Neural cell (in vitro differentiated cells): ENCODE measurements around the gene AFF1. TPM values are rescaled to one million over a fixed set of nuclear protein-coding genes. Genes with fewer than 3 reads are reported as not detected.

ENCODE experiments used
- H2AFZ ChIP-seq: fragments of 200-600, 300-800 bp; sonication (generic), shearing (Covaris generic); 2 replicates; pipeline ENCODE4 v1.6.0; 2014; ENCODE audit warnings: low read depth, mild to moderate bottlenecking, antibody characterized with exemption, low read length, moderate library complexity
- H3F3A ChIP-seq: fragments of 200-600 bp; shearing (Covaris generic); 2 replicates; pipeline ENCODE4 v1.6.1; 2016; ENCODE audit warnings: mild to moderate bottlenecking, moderate library complexity, mixed read lengths, antibody characterized with exemption, low read length; ENCODE audit not compliant: insufficient read depth, poor library complexity, severe bottlenecking
- H3K27ac ChIP-seq: fragments of 200-600, 300-800 bp; sonication (generic), shearing (Covaris generic); 2 replicates; pipeline ENCODE4 v1.5.1; 2014; ENCODE audit warnings: mild to moderate bottlenecking, low read length, moderate library complexity
- H3K27me3 ChIP-seq: fragments of 300-800, 200-600 bp; sonication (generic), shearing (Covaris generic); 2 replicates; pipeline ENCODE4 v1.6.0; 2014; ENCODE audit warnings: mild to moderate bottlenecking, low read depth, low read length, moderate library complexity; ENCODE audit not compliant: insufficient read depth
- H3K36me3 ChIP-seq: fragments of 300-800, 200-600 bp; sonication (generic), shearing (Covaris generic); 2 replicates; pipeline ENCODE4 v1.5.1; 2014; ENCODE audit warnings: mild to moderate bottlenecking, antibody characterized with exemption, low read length, moderate library complexity; ENCODE audit not compliant: insufficient read depth
- H3K4me2 ChIP-seq: fragments of 300-800, 200-600 bp; sonication (generic), shearing (Covaris generic); 2 replicates; pipeline ENCODE4 v1.6.0; 2014; ENCODE audit warnings: mild to moderate bottlenecking, low read length
- H3K4me3 ChIP-seq: fragments of 300-800, 200-600 bp; sonication (generic), shearing (Covaris generic); 2 replicates; pipeline ENCODE4 v1.5.1; 2014; ENCODE audit warnings: mild to moderate bottlenecking, low read length, moderate library complexity
- H3K79me2 ChIP-seq: fragments of 200-600 bp; shearing (Covaris generic); replicated peaks from 2 replicates; pipeline ENCODE4 v1.6.0; 2014; ENCODE audit warnings: mild to moderate bottlenecking, low read length, moderate library complexity; ENCODE audit not compliant: insufficient read depth
- H3K9ac ChIP-seq: fragments of 300-800, 200-600 bp; sonication (generic), shearing (Covaris generic); 2 replicates; pipeline ENCODE4 v1.6.1; 2016; ENCODE audit warnings: mild to moderate bottlenecking, low read length, mixed read lengths
- H3K9me2 ChIP-seq: fragments of 200-600 bp; shearing (Covaris generic); 2 replicates; pipeline ENCODE4 v1.6.1; 2016; ENCODE audit warnings: mild to moderate bottlenecking, low read length, mixed read lengths; ENCODE audit not compliant: insufficient read depth
- H3K9me3 ChIP-seq: fragments of 200-600, 300-800 bp; sonication (generic), shearing (Covaris generic); 2 replicates; pipeline ENCODE4 v1.6.1; 2016; ENCODE audit warnings: mild to moderate bottlenecking, mixed run types, low read length, moderate library complexity, mixed read lengths
- H4K20me1 ChIP-seq: fragments of 200-600 bp; shearing (Covaris generic); 2 replicates; pipeline ENCODE4 v1.6.1; 2016; ENCODE audit warnings: mild to moderate bottlenecking, mixed run types; ENCODE audit not compliant: insufficient read depth
- EP300 ChIP-seq: fragments of 450-650 bp; conservative IDR thresholded peaks from 2 replicates; pipeline ENCODE4 v1.6.1; 2014; ENCODE audit warnings: antibody characterized with exemption, mild to moderate bottlenecking, moderate library complexity; ENCODE audit not compliant: poor library complexity, severe bottlenecking
- EZH2 ChIP-seq: fragments of 200-600, 300-800 bp; shearing (Covaris generic), sonication (generic); IDR thresholded peaks from 2 replicates; pipeline ENCODE4 v1.6.1; 2014; ENCODE audit warnings: antibody characterized with exemption, low read length, borderline replicate concordance, mild to moderate bottlenecking; ENCODE audit not compliant: insufficient read depth, poor library complexity, severe bottlenecking
- MXI1 ChIP-seq: fragments of 450-650 bp; conservative IDR thresholded peaks from 2 replicates; pipeline ENCODE4 v1.6.1; 2014; ENCODE audit warnings: antibody characterized with exemption, mild to moderate bottlenecking; ENCODE audit not compliant: poor library complexity, severe bottlenecking
- POLR2AphosphoS5 ChIP-seq: IDR thresholded peaks from 2 replicates; pipeline ENCODE4 v1.6.1; 2012
- RAD21 ChIP-seq: fragments of 450-650 bp; conservative IDR thresholded peaks from 2 replicates; pipeline ENCODE4 v1.6.1; 2014; ENCODE audit warnings: antibody characterized with exemption, mild to moderate bottlenecking, moderate library complexity
- SMC3 ChIP-seq: fragments of 450-650 bp; conservative IDR thresholded peaks from 2 replicates; pipeline ENCODE4 v1.6.1; 2014; ENCODE audit warnings: antibody characterized with exemption, mild to moderate bottlenecking, moderate library complexity; ENCODE audit not compliant: poor library complexity
- TAF1 ChIP-seq: IDR thresholded peaks from 2 replicates; pipeline ENCODE4 v1.6.1; 2012; ENCODE audit warnings: low read depth
- polyA plus RNA-seq: library from polyadenylated mRNA; depleted of rRNA; stranded (reverse); fragments of >200 nt; gene quantifications from 2 replicates; pipeline ENCODE4 v1.2.3, GENCODE V29; 2014
- TF ChIP-seq, protein P1 (sequence below): fragments of 450-650 bp; IDR thresholded peaks from 2 replicates; pipeline ENCODE4 v1.5.1; 2014; ENCODE audit warnings: antibody characterized with exemption, mild to moderate bottlenecking, moderate library complexity; ENCODE audit not compliant: poor library complexity, severe bottlenecking
- TF ChIP-seq, protein P2 (sequence below): IDR thresholded peaks from 2 replicates; pipeline ENCODE4 v1.6.1; 2012; ENCODE audit warnings: borderline replicate concordance

AFF1 gene
- polyA plus RNA-seq, 1 donor from 2014 or later: 0.63 TPM

- H3F3A ChIP-seq: no peaks in the 10 kb centered on the region
- TF ChIP-seq TAF1: no peak
- no peak for TF ChIP-seq MXI1
- H3K4me3 ChIP-seq: no peak overlapping the region
- no peak overlapping the region for H3K27ac ChIP-seq
- no peaks in the 10 kb centered on the region for H3K9me3 ChIP-seq
- H2AFZ ChIP-seq: no peak overlapping the region
- no peak overlapping the region for H3K9ac ChIP-seq
- no peaks in the 10 kb centered on the region for H4K20me1 ChIP-seq
- no peaks in the 10 kb centered on the region for H3K36me3 ChIP-seq
- H3K9me2 ChIP-seq: no peaks in the 10 kb centered on the region
- H3K4me2 ChIP-seq: no peak overlapping the region
- no peaks in the 10 kb centered on the region for H3K27me3 ChIP-seq
- H3K79me2 ChIP-seq: peaks cover 3% of the 10 kb centered on the region
These were observed 117.8 kb downstream of the AFF1 start for GRCh38 chr4:87052615-87053014.

DNA sequence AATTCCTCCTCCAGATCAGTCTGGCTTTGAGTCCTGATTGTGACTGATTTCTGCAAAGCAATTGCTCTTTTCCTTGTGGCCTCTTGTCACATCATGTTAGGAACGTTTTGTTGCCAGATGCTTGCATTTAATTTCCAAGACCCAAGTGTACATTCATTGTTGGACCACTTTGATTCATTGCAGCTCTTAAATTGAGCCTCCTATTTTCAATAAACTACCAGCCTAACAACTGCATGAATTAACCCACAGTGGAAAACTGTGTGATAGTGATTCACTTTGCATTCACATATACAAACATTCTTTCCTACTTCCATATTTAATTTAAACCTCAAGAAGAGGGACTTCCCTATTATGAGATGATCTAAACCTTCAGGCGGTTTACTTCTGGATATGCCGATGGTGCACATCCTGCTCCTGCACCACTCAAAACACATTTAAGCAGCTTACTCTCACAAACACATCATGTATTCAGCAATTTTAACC is 118.4 kb downstream of the AFF1 start:
- Histone ChIP-seq H3K36me3 (no peaks in the 10 kb centered on the region), H3K27me3 (no peaks in the 10 kb centered on the region), H3K79me2 (peaks cover 3% of the 10 kb centered on the region), H3K9me3 (no peaks in the 10 kb centered on the region), H4K20me1 (no peaks in the 10 kb centered on the region), H3K9me2 (no peaks in the 10 kb centered on the region), H2AFZ (no peak overlapping the region), H3F3A (no peaks in the 10 kb centered on the region), H3K4me2 (no peak overlapping the region), H3K4me3 (no peak overlapping the region), H3K9ac (no peak overlapping the region), H3K27ac (no peak overlapping the region)
- no peak for TF ChIP-seq MXI1
- TF ChIP-seq EZH2: no peak
- TF ChIP-seq TAF1: no peak
- TF ChIP-seq EP300: no peak
- TF ChIP-seq POLR2AphosphoS5: no peak
- TF ChIP-seq SMC3: no peak

DNA sequence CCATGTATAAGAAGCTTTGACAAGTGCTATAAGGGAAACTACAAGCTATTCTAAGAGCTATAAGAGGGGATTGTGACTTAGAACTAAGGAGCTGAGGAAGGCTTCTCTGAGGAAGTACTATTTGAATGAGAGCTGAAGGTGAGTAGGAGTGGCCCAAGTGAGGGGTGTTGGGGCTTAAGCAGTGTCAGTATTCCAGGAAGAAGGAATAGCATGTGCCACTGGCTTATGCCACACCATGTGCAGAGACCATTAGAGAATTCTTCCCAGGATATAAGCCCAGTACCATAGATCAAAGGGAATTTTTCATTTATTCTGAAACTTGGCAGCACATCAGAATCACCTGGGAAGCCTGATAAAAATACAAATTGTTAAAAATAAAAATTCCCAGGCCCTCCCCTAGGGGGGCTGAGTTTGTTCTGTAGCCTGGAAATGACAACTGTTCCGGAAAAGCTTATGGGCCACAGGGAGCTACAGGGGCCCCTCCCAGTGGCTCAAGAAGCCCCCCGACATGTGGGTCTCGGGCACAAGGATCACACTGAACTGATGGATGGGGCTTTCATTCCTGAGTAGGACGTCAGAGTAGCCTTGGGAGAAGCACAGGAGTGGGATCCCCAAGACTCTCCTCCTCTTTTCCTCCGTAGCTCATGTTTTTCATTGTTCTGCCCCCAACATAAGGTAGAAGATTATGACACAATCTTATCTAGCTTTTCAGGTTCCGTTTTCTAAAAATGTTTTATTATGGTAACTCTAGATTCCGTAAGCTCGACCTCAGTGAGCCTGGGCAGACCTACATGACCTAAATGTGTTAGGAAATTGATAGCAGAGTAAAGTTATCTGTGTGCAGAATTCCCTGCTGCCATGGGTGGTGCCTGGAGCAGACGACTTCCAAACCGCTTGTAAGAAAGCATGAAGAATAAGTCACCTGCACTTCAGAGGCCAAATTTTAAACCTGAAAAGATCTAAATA is 119.3 kb downstream of the AFF1 start:
- peaks cover 3% of the 10 kb centered on the region for H3K79me2 ChIP-seq
- no peak for TF ChIP-seq SMC3
- TF ChIP-seq MXI1: no peak
- TF ChIP-seq RAD21: no peak
- TF ChIP-seq, protein P1, sequence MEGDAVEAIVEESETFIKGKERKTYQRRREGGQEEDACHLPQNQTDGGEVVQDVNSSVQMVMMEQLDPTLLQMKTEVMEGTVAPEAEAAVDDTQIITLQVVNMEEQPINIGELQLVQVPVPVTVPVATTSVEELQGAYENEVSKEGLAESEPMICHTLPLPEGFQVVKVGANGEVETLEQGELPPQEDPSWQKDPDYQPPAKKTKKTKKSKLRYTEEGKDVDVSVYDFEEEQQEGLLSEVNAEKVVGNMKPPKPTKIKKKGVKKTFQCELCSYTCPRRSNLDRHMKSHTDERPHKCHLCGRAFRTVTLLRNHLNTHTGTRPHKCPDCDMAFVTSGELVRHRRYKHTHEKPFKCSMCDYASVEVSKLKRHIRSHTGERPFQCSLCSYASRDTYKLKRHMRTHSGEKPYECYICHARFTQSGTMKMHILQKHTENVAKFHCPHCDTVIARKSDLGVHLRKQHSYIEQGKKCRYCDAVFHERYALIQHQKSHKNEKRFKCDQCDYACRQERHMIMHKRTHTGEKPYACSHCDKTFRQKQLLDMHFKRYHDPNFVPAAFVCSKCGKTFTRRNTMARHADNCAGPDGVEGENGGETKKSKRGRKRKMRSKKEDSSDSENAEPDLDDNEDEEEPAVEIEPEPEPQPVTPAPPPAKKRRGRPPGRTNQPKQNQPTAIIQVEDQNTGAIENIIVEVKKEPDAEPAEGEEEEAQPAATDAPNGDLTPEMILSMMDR: no peak
- TF ChIP-seq, protein P2, sequence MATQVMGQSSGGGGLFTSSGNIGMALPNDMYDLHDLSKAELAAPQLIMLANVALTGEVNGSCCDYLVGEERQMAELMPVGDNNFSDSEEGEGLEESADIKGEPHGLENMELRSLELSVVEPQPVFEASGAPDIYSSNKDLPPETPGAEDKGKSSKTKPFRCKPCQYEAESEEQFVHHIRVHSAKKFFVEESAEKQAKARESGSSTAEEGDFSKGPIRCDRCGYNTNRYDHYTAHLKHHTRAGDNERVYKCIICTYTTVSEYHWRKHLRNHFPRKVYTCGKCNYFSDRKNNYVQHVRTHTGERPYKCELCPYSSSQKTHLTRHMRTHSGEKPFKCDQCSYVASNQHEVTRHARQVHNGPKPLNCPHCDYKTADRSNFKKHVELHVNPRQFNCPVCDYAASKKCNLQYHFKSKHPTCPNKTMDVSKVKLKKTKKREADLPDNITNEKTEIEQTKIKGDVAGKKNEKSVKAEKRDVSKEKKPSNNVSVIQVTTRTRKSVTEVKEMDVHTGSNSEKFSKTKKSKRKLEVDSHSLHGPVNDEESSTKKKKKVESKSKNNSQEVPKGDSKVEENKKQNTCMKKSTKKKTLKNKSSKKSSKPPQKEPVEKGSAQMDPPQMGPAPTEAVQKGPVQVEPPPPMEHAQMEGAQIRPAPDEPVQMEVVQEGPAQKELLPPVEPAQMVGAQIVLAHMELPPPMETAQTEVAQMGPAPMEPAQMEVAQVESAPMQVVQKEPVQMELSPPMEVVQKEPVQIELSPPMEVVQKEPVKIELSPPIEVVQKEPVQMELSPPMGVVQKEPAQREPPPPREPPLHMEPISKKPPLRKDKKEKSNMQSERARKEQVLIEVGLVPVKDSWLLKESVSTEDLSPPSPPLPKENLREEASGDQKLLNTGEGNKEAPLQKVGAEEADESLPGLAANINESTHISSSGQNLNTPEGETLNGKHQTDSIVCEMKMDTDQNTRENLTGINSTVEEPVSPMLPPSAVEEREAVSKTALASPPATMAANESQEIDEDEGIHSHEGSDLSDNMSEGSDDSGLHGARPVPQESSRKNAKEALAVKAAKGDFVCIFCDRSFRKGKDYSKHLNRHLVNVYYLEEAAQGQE: no peak
- no peak for TF ChIP-seq EP300
- no peak for TF ChIP-seq POLR2AphosphoS5
- no peak for TF ChIP-seq EZH2
- no peak for TF ChIP-seq TAF1

More for the DNA sequence above, 119.3 kb downstream of the AFF1 start:
- Histone ChIP-seq H3K27me3 (no peaks in the 10 kb centered on the region), H4K20me1 (no peaks in the 10 kb centered on the region), H3K9me3 (no peaks in the 10 kb centered on the region), H3F3A (no peaks in the 10 kb centered on the region), H3K4me3 (no peak overlapping the region), H2AFZ (no peak overlapping the region), H3K36me3 (no peaks in the 10 kb centered on the region), H3K9ac (no peak overlapping the region), H3K27ac (no peak overlapping the region), H3K9me2 (no peaks in the 10 kb centered on the region), H3K4me2 (no peak overlapping the region)
